ENCODE results near the gene ABCC8.

DNA sequence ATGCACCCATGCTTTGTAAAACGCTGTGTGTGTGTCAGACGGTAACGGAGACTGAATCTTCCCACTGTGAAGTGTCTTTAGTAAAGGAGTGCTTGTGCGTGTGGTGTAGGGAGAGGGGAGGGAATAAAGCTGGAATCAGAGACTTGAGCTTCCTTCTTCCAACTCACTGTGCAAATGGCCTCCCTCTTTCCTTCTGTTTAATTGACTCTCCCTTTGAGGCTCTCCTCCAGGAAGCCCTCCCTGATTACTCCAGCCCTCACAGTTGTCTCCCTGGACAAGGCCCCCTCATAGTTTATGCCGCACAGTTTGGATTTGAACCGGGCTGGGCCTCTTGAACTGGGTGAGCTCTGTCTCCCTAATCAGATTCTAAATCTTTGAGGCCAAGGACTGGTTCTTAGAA is 65.2 kb downstream of the ABCC8 start:
- TF ChIP-seq EHMT2 (IDR thresholded peaks at IDR 0.05; ENCODE audit: low read depth) (no peak), JUN (IDR thresholded peaks at IDR 0.05) (no peak), SREBF2 (IDR thresholded peaks at IDR 0.05) (no peak), CBX2 (IDR thresholded peaks at IDR 0.05; ENCODE audit: borderline replicate concordance, low read depth) (no peak), POLR2A (IDR thresholded peaks at IDR 0.05; ENCODE audit: low read length) (no peak), ESRRA (IDR thresholded peaks at IDR 0.05; ENCODE audit: borderline replicate concordance, low read length) (no peak), HDAC2 (IDR thresholded peaks at IDR 0.05) (no peak), RNF2 (IDR thresholded peaks at IDR 0.05; ENCODE audit: borderline replicate concordance, low read depth) (no peak), PHF8 (IDR thresholded peaks at IDR 0.05; ENCODE audit: borderline replicate concordance, low read depth) (no peak), RFX5 (IDR thresholded peaks at IDR 0.05) (no peak), KDM5A (IDR thresholded peaks at IDR 0.05) (no peak)
- TF ChIP-seq, protein P1, sequence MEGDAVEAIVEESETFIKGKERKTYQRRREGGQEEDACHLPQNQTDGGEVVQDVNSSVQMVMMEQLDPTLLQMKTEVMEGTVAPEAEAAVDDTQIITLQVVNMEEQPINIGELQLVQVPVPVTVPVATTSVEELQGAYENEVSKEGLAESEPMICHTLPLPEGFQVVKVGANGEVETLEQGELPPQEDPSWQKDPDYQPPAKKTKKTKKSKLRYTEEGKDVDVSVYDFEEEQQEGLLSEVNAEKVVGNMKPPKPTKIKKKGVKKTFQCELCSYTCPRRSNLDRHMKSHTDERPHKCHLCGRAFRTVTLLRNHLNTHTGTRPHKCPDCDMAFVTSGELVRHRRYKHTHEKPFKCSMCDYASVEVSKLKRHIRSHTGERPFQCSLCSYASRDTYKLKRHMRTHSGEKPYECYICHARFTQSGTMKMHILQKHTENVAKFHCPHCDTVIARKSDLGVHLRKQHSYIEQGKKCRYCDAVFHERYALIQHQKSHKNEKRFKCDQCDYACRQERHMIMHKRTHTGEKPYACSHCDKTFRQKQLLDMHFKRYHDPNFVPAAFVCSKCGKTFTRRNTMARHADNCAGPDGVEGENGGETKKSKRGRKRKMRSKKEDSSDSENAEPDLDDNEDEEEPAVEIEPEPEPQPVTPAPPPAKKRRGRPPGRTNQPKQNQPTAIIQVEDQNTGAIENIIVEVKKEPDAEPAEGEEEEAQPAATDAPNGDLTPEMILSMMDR (IDR thresholded peaks at IDR 0.05), result no peak
- TF ChIP-seq, protein P2, sequence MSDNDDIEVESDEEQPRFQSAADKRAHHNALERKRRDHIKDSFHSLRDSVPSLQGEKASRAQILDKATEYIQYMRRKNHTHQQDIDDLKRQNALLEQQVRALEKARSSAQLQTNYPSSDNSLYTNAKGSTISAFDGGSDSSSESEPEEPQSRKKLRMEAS (IDR thresholded peaks at IDR 0.05), result no peak
- TF ChIP-seq, protein P3, sequence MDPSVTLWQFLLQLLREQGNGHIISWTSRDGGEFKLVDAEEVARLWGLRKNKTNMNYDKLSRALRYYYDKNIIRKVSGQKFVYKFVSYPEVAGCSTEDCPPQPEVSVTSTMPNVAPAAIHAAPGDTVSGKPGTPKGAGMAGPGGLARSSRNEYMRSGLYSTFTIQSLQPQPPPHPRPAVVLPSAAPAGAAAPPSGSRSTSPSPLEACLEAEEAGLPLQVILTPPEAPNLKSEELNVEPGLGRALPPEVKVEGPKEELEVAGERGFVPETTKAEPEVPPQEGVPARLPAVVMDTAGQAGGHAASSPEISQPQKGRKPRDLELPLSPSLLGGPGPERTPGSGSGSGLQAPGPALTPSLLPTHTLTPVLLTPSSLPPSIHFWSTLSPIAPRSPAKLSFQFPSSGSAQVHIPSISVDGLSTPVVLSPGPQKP (IDR thresholded peaks at IDR 0.05; ENCODE audit: low read depth, low read length), result no peak

Measured in A549 (cell line).